Neuronal stem cell (in vitro differentiated cells): ENCODE measurements around the gene ALKBH8.

Experiments
- DNase-seq: peaks from one replicate; pipeline ENCODE4 v3.0.0-alpha.2; 2013; ENCODE audit warnings: low spot score
- H2AFZ ChIP-seq: one replicate; pipeline ENCODE4 v1.6.1; 2013; ENCODE audit warnings: mild to moderate bottlenecking, low read length, inconsistent platforms
- H2AK5ac ChIP-seq: 2 replicates; pipeline ENCODE4 v1.6.1; 2013; ENCODE audit warnings: low read depth, mild to moderate bottlenecking, inconsistent platforms, low read length, moderate library complexity, mixed read lengths
- H2BK120ac ChIP-seq: 2 replicates; pipeline ENCODE4 v1.6.1; 2013; ENCODE audit warnings: low read depth, mild to moderate bottlenecking, inconsistent platforms, low read length, moderate library complexity, mixed read lengths
- H2BK12ac ChIP-seq: one replicate; pipeline ENCODE4 v1.6.1; 2013; ENCODE audit warnings: low read length, inconsistent platforms
- H2BK15ac ChIP-seq: 2 replicates; pipeline ENCODE4 v1.6.1; 2013; ENCODE audit warnings: mild to moderate bottlenecking, low read length, inconsistent platforms, mixed read lengths
- H2BK5ac ChIP-seq: one replicate; pipeline ENCODE4 v1.6.1; 2013; ENCODE audit warnings: inconsistent platforms, mild to moderate bottlenecking, low read length, moderate library complexity
- H3K14ac ChIP-seq: one replicate; pipeline ENCODE4 v1.6.1; 2013; ENCODE audit warnings: low read length, inconsistent platforms
- H3K18ac ChIP-seq: 2 replicates; pipeline ENCODE4 v1.6.1; 2013; ENCODE audit warnings: low read length, inconsistent platforms
- H3K23ac ChIP-seq: 2 replicates; pipeline ENCODE4 v1.6.1; 2013; ENCODE audit warnings: low read depth, mild to moderate bottlenecking, mixed read lengths, low read length, inconsistent platforms; ENCODE audit not compliant: poor library complexity
- H3K27ac ChIP-seq: replicated peaks from 3 replicates; pipeline ENCODE4 v1.5.1; 2013; ENCODE audit warnings: low read length, inconsistent platforms
- H3K27me3 ChIP-seq, 3 experiments: 2 replicates each; pipeline ENCODE4 v1.6.1; 2013; ENCODE audit warnings: low read length in 3 of 3, mild to moderate bottlenecking in 2 of 3, inconsistent platforms in 1 of 3, low read depth in 1 of 3, mixed read lengths in 1 of 3, moderate library complexity in 1 of 3; ENCODE audit not compliant: control insufficient read depth in 3 of 3, insufficient read depth in 3 of 3
- H3K36me3 ChIP-seq, 2 donors: replicated peaks in 1 of 2; 2 replicates each; pipeline ENCODE4 v1.6.1; 2013; ENCODE audit warnings: low read length in 2 of 2; ENCODE audit not compliant: control insufficient read depth in 2 of 2, insufficient read depth in 2 of 2
- H3K4ac ChIP-seq: 2 replicates; pipeline ENCODE4 v1.6.1; 2013; ENCODE audit warnings: inconsistent platforms, mild to moderate bottlenecking, low read length, moderate library complexity
- H3K4me1 ChIP-seq, 2 donors: 1 replicate in 1 of 2; 2 replicates in 1 of 2; pipeline ENCODE4 v1.6.1; 2013; ENCODE audit warnings: low read length in 2 of 2, low read depth in 1 of 2; ENCODE audit not compliant: control insufficient read depth in 2 of 2, insufficient read depth in 1 of 2
- H3K4me2 ChIP-seq: one replicate; pipeline ENCODE4 v1.6.1; 2013; ENCODE audit warnings: mild to moderate bottlenecking, low read length, inconsistent platforms; ENCODE audit not compliant: insufficient read depth, poor library complexity, severe bottlenecking
- H3K4me3 ChIP-seq, 2 donors: 2 replicates each; pipeline ENCODE4 v1.5.1; 2013; ENCODE audit warnings: low read length in 2 of 2, mild to moderate bottlenecking in 2 of 2, inconsistent platforms in 1 of 2, moderate library complexity in 1 of 2
- H3K79me1 ChIP-seq: one replicate; pipeline ENCODE4 v1.6.1; 2013; ENCODE audit warnings: low read depth, mild to moderate bottlenecking, inconsistent platforms, low read length, moderate library complexity
- H3K9ac ChIP-seq: one replicate; pipeline ENCODE4 v1.6.1; 2013; ENCODE audit warnings: mild to moderate bottlenecking, low read depth, low read length, inconsistent platforms; ENCODE audit not compliant: poor library complexity
- H3K9me3 ChIP-seq, 2 donors: replicated peaks in 1 of 2; 2 replicates each; pipeline versions ENCODE3 to v1.6.1; 2013; ENCODE audit warnings: low read length in 2 of 2, mild to moderate bottlenecking in 2 of 2, inconsistent platforms in 1 of 2, low read depth in 1 of 2, mixed read lengths in 1 of 2, moderate library complexity in 1 of 2; ENCODE audit not compliant: control insufficient read depth in 2 of 2, insufficient read depth in 1 of 2
- H4K8ac ChIP-seq: one replicate; pipeline ENCODE4 v1.6.1; 2013; ENCODE audit warnings: low read depth, mild to moderate bottlenecking, inconsistent platforms, low read length, moderate library complexity
- H4K91ac ChIP-seq: one replicate; pipeline ENCODE4 v1.6.1; 2013; ENCODE audit warnings: low read length, low read depth, mild to moderate bottlenecking, inconsistent platforms; ENCODE audit not compliant: poor library complexity
- WGBS, 2 donors: extraction: QIAGEN DNeasy Blood & Tissue Kit; methylation state at CpG; one replicate each; pipeline ENCODE4 v1.1.7; 2013; ENCODE audit warnings: missing lambda C conversion rate in 2 of 2, mixed read lengths in 1 of 2; ENCODE audit not compliant: insufficient read length in 2 of 2, insufficient replicate concordance in 1 of 2; ENCODE audit errors: extremely low coverage in 2 of 2; 5-methylcytosine and 5-hydroxymethylcytosine counted together

Gene ALKBH8

DNA sequence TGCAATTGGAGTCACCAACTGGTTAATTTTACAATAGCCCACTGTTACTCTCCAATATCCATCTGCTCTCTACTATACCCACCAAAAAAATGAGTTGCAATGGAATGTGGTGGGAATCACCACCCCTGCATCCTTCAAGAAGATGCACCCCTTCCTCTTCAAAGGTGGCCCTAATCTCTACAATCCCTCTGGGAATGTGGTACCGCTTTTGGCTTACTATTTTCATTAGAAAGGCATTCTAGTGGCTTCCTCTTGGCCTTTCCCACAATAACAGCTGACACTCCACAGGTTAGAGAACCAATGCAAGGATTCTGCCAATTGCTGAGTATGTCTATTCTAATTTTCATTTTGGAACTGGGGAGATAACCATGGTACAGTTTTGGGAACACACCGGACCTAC, 74.7 kb downstream of the ALKBH8 start:
- Histone ChIP-seq H2AK5ac (no peak overlapping the region), H3K14ac (no peak overlapping the region), H3K4ac (no peak overlapping the region), H3K18ac (no peak overlapping the region), H3K23ac (no peak overlapping the region), H3K36me3 (no peaks in the 10 kb centered on the region), H3K79me1 (no peaks in the 10 kb centered on the region), H3K9me3 (no peaks in the 10 kb centered on the region), H3K27me3 (peaks cover 0 to 3% (median 0%) of the 10 kb centered on the region in 3 experiments), H3K4me3 (no peak overlapping the region), H2AFZ (no peak overlapping the region), H2BK5ac (no peak overlapping the region), H2BK15ac (no peak overlapping the region), H2BK12ac (no peak overlapping the region), H2BK120ac (no peak overlapping the region), H4K8ac (no peak overlapping the region), H3K9ac (no peak overlapping the region), H3K4me1 (no peaks in the 10 kb centered on the region), H4K91ac (no peak overlapping the region), H3K4me2 (no peak overlapping the region), H3K27ac (no peak overlapping the region)
- DNase-seq, result no peak
- whole genome bisulfite sequencing, 2 donors, result no CpG with 5 or more reads among the region's 2 CpGs

DNA sequence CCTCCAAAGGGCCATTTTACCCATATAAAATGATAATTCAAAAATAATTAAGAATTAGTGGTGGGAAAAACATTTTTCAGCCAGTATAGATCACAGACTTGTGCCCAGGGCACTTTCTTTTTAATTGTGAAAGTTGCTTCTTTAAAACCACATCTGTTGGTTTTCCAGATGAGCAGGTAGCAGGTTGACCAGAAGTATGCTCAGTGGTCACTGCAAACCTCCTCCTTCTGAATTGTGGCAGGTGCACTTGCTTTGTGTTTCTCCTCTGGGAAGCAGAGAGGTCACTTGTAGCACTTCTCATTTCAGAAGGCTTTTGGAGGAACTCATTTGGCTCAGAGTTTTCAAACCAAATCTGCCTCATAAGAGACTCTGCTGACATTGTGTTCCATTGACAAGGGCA, 83.3 kb downstream of the ALKBH8 start:
- Histone ChIP-seq H2BK5ac (no peak overlapping the region), H3K18ac (no peak overlapping the region), H3K36me3 (no peaks in the 10 kb centered on the region), H4K91ac (no peak overlapping the region), H3K79me1 (no peaks in the 10 kb centered on the region), H3K27ac (no peak overlapping the region), H3K4me3 (no peak overlapping the region), H3K4me2 (no peak overlapping the region), H3K14ac (no peak overlapping the region), H3K9ac (no peak overlapping the region), H2BK15ac (no peak overlapping the region), H3K4me1 (peaks cover 0 to 6% of the 10 kb centered on the region in 2 donors), H3K9me3 (no peaks in the 10 kb centered on the region), H2AFZ (peak overlapping the region; percentile 81), H4K8ac (no peak overlapping the region), H2BK120ac (no peak overlapping the region), H2AK5ac (no peak overlapping the region), H3K23ac (no peak overlapping the region), H2BK12ac (no peak overlapping the region), H3K27me3 (no peaks in the 10 kb centered on the region), H3K4ac (no peak overlapping the region)
- no peak for DNase-seq

DNA sequence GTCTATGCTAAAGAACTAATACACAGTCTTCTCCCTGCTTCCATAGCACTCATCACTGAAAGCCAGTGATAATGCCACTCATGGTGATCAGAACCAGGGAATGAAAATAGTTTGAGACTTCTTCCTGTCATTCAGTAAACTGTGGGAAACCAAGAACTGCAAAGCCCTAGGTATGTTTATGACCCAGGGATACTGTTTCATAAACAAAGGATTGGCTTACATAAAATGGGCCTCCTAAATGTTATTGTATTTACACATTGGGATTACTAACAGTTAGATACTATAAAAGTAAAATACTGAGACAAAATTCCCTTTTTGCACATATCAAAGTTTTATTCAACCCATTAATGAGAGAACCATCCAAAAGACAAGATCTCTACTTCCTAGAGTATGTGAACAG, 86.6 kb downstream of the ALKBH8 start:
- Histone ChIP-seq H4K91ac (no peak overlapping the region), H2BK15ac (no peak overlapping the region), H3K4me1 (peaks cover 0 to 6% of the 10 kb centered on the region in 2 donors), H3K79me1 (no peaks in the 10 kb centered on the region), H2BK12ac (no peak overlapping the region), H2AFZ (no peak overlapping the region), H3K4ac (no peak overlapping the region), H3K23ac (no peak overlapping the region), H3K9ac (no peak overlapping the region), H3K18ac (no peak overlapping the region), H3K4me3 (no peak overlapping the region), H3K4me2 (no peak overlapping the region), H2BK5ac (no peak overlapping the region), H3K27me3 (peaks cover 0 to 3% (median 0%) of the 10 kb centered on the region in 3 experiments), H3K14ac (no peak overlapping the region), H3K36me3 (no peaks in the 10 kb centered on the region), H4K8ac (no peak overlapping the region), H3K9me3 (no peaks in the 10 kb centered on the region), H3K27ac (no peak overlapping the region), H2BK120ac (no peak overlapping the region), H2AK5ac (no peak overlapping the region)
- DNase-seq, result no peak

DNA sequence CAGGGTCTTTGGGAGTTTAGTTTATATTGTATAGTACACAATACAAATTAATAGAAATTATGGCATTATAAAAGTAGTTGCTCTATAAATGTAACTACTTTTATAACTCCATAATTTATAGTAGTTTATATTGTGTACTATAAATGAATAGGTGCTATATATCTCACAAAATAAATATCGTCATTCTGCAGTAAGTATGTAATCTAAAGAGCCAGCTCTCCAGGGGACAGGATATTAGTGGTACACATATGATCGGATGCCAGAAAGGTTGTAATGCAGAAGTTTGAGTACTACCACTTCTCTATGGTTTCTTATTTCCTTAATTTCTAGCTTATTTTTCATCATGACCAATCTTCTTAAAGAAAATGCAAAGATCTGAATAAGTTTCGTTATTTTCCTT, 87.7 kb downstream of the ALKBH8 start:
- no CpG with 5 or more reads among the region's 3 CpGs for WGBS, 2 donors
- Histone ChIP-seq H3K23ac (no peak overlapping the region), H3K4ac (no peak overlapping the region), H3K27ac (no peak overlapping the region), H3K14ac (no peak overlapping the region), H2BK12ac (no peak overlapping the region), H3K79me1 (no peaks in the 10 kb centered on the region), H2BK15ac (no peak overlapping the region), H3K4me1 (peaks cover 0 to 2% of the 10 kb centered on the region in 2 donors), H4K91ac (no peak overlapping the region), H3K36me3 (no peaks in the 10 kb centered on the region), H4K8ac (no peak overlapping the region), H3K9ac (no peak overlapping the region), H3K27me3 (peaks cover 0 to 6% (median 0%) of the 10 kb centered on the region in 3 experiments), H2AFZ (no peak overlapping the region), H3K9me3 (no peaks in the 10 kb centered on the region), H2AK5ac (no peak overlapping the region), H3K4me3 (no peak overlapping the region), H2BK5ac (no peak overlapping the region), H3K18ac (no peak overlapping the region), H3K4me2 (no peak overlapping the region), H2BK120ac (no peak overlapping the region)
- no peak for DNase-seq
